H9 (cell line): Measurements from ENCODE around the gene CHRDL1. TPM values are rescaled to one million over a fixed set of nuclear protein-coding genes. Genes with fewer than 3 reads are reported as not detected.

Experiments used
- DNase-seq: peaks from one replicate; pipeline ENCODE4 v3.0.0-alpha.2; 2017
- H2AFZ ChIP-seq: one replicate; pipeline ENCODE4 v1.6.1; 2013; ENCODE audit warnings: mild to moderate bottlenecking, low read length, control low read depth, moderate library complexity
- H2AK5ac ChIP-seq: 2 replicates; pipeline ENCODE4 v1.6.1; 2013; ENCODE audit warnings: low read length, control low read depth, mixed read lengths; ENCODE audit not compliant: insufficient read length
- H2BK120ac ChIP-seq: one replicate; pipeline ENCODE4 v1.6.1; 2013; ENCODE audit warnings: low read depth, mild to moderate bottlenecking, low read length, control low read depth, inconsistent platforms; ENCODE audit not compliant: poor library complexity, severe bottlenecking
- H2BK12ac ChIP-seq: 2 replicates; pipeline ENCODE4 v1.6.1; 2013; ENCODE audit warnings: low read length, control low read depth, mixed read lengths, low read depth; ENCODE audit not compliant: insufficient read length
- H2BK15ac ChIP-seq: 2 replicates; pipeline ENCODE4 v1.6.1; 2013; ENCODE audit warnings: low read depth, low read length, control low read depth
- H2BK20ac ChIP-seq: one replicate; pipeline ENCODE4 v1.6.1; 2013; ENCODE audit warnings: low read depth, mild to moderate bottlenecking, low read length, control low read depth, inconsistent platforms; ENCODE audit not compliant: poor library complexity, severe bottlenecking
- H2BK5ac ChIP-seq: 2 replicates; pipeline ENCODE4 v1.6.1; 2013; ENCODE audit warnings: low read length, control low read depth, mixed read lengths; ENCODE audit not compliant: insufficient read length
- H3K14ac ChIP-seq: 2 replicates; pipeline ENCODE4 v1.6.1; 2013; ENCODE audit warnings: low read length, control low read depth; ENCODE audit not compliant: insufficient read depth
- H3K18ac ChIP-seq: 2 replicates; pipeline ENCODE4 v1.6.1; 2013; ENCODE audit warnings: low read depth, mild to moderate bottlenecking, mixed read lengths, low read length, control low read depth; ENCODE audit not compliant: insufficient read length
- H3K23ac ChIP-seq: 2 replicates; pipeline ENCODE4 v1.6.1; 2013; ENCODE audit warnings: low read length, control low read depth, mixed read lengths, low read depth; ENCODE audit not compliant: insufficient read length
- H3K23me2 ChIP-seq: 2 replicates; pipeline ENCODE4 v1.6.1; 2013; ENCODE audit warnings: low read depth, mild to moderate bottlenecking, mixed read lengths, low read length, control low read depth; ENCODE audit not compliant: insufficient read length, poor library complexity, severe bottlenecking
- H3K27ac ChIP-seq: 2 replicates; pipeline ENCODE4 v1.5.1; 2013; ENCODE audit warnings: low read length, control low read depth, mixed read lengths, low read depth; ENCODE audit not compliant: insufficient read length
- H3K27me3 ChIP-seq: 2 replicates; pipeline ENCODE4 v1.6.1; 2013; ENCODE audit warnings: low read length, control low read depth, inconsistent platforms; ENCODE audit not compliant: insufficient read depth
- H3K4ac ChIP-seq: 2 replicates; pipeline ENCODE4 v1.6.1; 2013; ENCODE audit warnings: low read depth, mild to moderate bottlenecking, control low read depth, inconsistent platforms, low read length, moderate library complexity
- H3K4me1 ChIP-seq: 2 replicates; pipeline ENCODE4 v1.6.1; 2013; ENCODE audit warnings: low read length, control low read depth, inconsistent platforms; ENCODE audit not compliant: insufficient read depth
- H3K4me2 ChIP-seq: 2 replicates; pipeline ENCODE4 v1.6.1; 2013; ENCODE audit warnings: low read length, control low read depth, mixed read lengths; ENCODE audit not compliant: insufficient read length, insufficient read depth
- H3K56ac ChIP-seq: 2 replicates; pipeline ENCODE4 v1.6.1; 2013; ENCODE audit warnings: low read depth, mild to moderate bottlenecking, mixed read lengths, low read length, control low read depth; ENCODE audit not compliant: insufficient read length
- H3K79me1 ChIP-seq: 2 replicates; pipeline ENCODE4 v1.6.1; 2013; ENCODE audit warnings: low read depth, mild to moderate bottlenecking, moderate library complexity, low read length, control low read depth, inconsistent platforms; ENCODE audit not compliant: insufficient read depth, poor library complexity, severe bottlenecking
- H3K79me2 ChIP-seq: 2 replicates; pipeline ENCODE4 v1.6.1; 2013; ENCODE audit warnings: low read length, control low read depth, inconsistent platforms; ENCODE audit not compliant: insufficient read depth
- H3K9ac ChIP-seq: 2 replicates; pipeline ENCODE4 v1.6.1; 2013; ENCODE audit warnings: low read length, control low read depth, mixed read lengths; ENCODE audit not compliant: insufficient read length; ENCODE audit errors: extremely low read depth
- H3K9me3 ChIP-seq: one replicate; pipeline ENCODE4 v1.6.1; 2013; ENCODE audit warnings: low read depth, low read length, inconsistent platforms; ENCODE audit not compliant: control insufficient read depth
- H3T11ph ChIP-seq: one replicate; pipeline ENCODE4 v1.6.1; 2013; ENCODE audit warnings: mild to moderate bottlenecking, low read length, control low read depth, inconsistent platforms
- H4K20me1 ChIP-seq: one replicate; pipeline ENCODE4 v1.6.1; 2013; ENCODE audit not compliant: control insufficient read depth, insufficient read length, insufficient read depth
- H4K5ac ChIP-seq: 2 replicates; pipeline ENCODE4 v1.6.1; 2013; ENCODE audit warnings: low read depth, mild to moderate bottlenecking, mixed read lengths, low read length, control low read depth; ENCODE audit not compliant: insufficient read length
- H4K8ac ChIP-seq: replicated peaks from 2 replicates; pipeline ENCODE4 v1.6.1; 2013; ENCODE audit warnings: low read length, control low read depth, mixed read lengths, low read depth; ENCODE audit not compliant: insufficient read length
- H4K91ac ChIP-seq: 2 replicates; pipeline ENCODE4 v1.6.1; 2013; ENCODE audit warnings: low read depth, mild to moderate bottlenecking, moderate library complexity, mixed read lengths, low read length, control low read depth; ENCODE audit not compliant: insufficient read length
- H3K27ac Mint-ChIP-seq, 3 experiments: 2 replicates in 2 of 3; 3 replicates in 1 of 3; pipeline ENCODE4 v1.8.0; 2020 to 2021; ENCODE audit warnings: mixed read lengths in 3 of 3, mild to moderate bottlenecking in 1 of 3, moderate library complexity in 1 of 3
- H3K27me3 Mint-ChIP-seq: 2 replicates; pipeline ENCODE4 v1.8.0; 2021; ENCODE audit warnings: low read depth, mild to moderate bottlenecking, moderate library complexity, mixed read lengths
- H3K36me3 Mint-ChIP-seq, 3 experiments: 2 replicates in 2 of 3; 3 replicates in 1 of 3; pipeline ENCODE4 v1.8.0; 2020 to 2021; ENCODE audit warnings: low read depth in 3 of 3, mixed read lengths in 3 of 3; ENCODE audit not compliant: insufficient read depth in 1 of 3
- H3K4me1 Mint-ChIP-seq, 2 experiments: 2 replicates each; pipeline ENCODE4 v1.8.0; 2020; ENCODE audit warnings: mixed read lengths in 2 of 2
- H3K4me3 Mint-ChIP-seq, 2 experiments: 2 replicates in 1 of 2; 3 replicates in 1 of 2; pipeline ENCODE4 v1.8.0; 2020 to 2021; ENCODE audit warnings: mild to moderate bottlenecking in 2 of 2, mixed read lengths in 2 of 2, moderate library complexity in 1 of 2
- H3K9me3 Mint-ChIP-seq, 2 experiments: 2 replicates in 1 of 2; 3 replicates in 1 of 2; pipeline ENCODE4 v1.8.0; 2020; ENCODE audit warnings: mild to moderate bottlenecking in 2 of 2, mixed read lengths in 2 of 2, moderate library complexity in 1 of 2
- CTCF ChIP-seq: fragments of 200-600 bp; sonication (generic); conservative IDR thresholded peaks from 3 replicates; pipeline ENCODE4 v1.8.0; 2021; ENCODE audit warnings: antibody characterized with exemption, mild to moderate bottlenecking
- WGBS: extraction: QIAGEN DNeasy Blood & Tissue Kit; methylation state at CpG from one replicate; pipeline ENCODE4 v1.1.7; 2013; ENCODE audit warnings: missing lambda C conversion rate, low lambda C conversion rate, mixed read lengths; ENCODE audit not compliant: insufficient read length; ENCODE audit errors: extremely low coverage; 5-methylcytosine and 5-hydroxymethylcytosine counted together
- total RNA-seq: library from RNA; stranded (reverse); gene quantifications from 2 replicates; pipeline ENCODE4 v1.2.1, GENCODE V29; 2021

Gene CHRDL1
- total RNA-seq, 1 experiment from 2014 or later: 11.8 TPM

- no peak overlapping the region for H3K27ac Mint-ChIP-seq
- Histone ChIP-seq H3K79me1 (no peaks in the 10 kb centered on the region), H4K91ac (no peak overlapping the region), H2BK20ac (no peak overlapping the region), H3K9me3 (no peaks in the 10 kb centered on the region), H4K8ac (no peak overlapping the region), H2BK120ac (no peak overlapping the region), H3K4me1 (no peaks in the 10 kb centered on the region), H3K4ac (no peak overlapping the region), H2AFZ (no peak overlapping the region), H2BK12ac (no peak overlapping the region), H3K27me3 (no peaks in the 10 kb centered on the region), H3K4me2 (no peak overlapping the region), H2BK15ac (no peak overlapping the region), H3T11ph (no peak overlapping the region), H3K9ac (no peak overlapping the region), H4K5ac (no peak overlapping the region), H2BK5ac (no peak overlapping the region), H3K18ac (no peak overlapping the region), H3K23ac (no peak overlapping the region), H3K79me2 (no peaks in the 10 kb centered on the region), H3K14ac (no peak overlapping the region), H4K20me1 (no peaks in the 10 kb centered on the region), H3K56ac (no peak overlapping the region), H2AK5ac (no peak overlapping the region), H3K23me2 (no peaks in the 10 kb centered on the region), H3K27ac (no peak overlapping the region)
- TF ChIP-seq CTCF: no peak
- H3K4me3 Mint-ChIP-seq: no peak overlapping the region
- peaks cover 1 to 3% of the 10 kb centered on the region in 2 experiments; a peak in 4 of 5 replicates for H3K9me3 Mint-ChIP-seq
- H3K36me3 Mint-ChIP-seq: peaks cover 4 to 7% (median 6%) of the 10 kb centered on the region in 3 experiments; a peak in 5 of 7 replicates
- DNase-seq: no peak
- no peaks in the 10 kb centered on the region for H3K27me3 Mint-ChIP-seq
- H3K4me1 Mint-ChIP-seq: no peaks in the 10 kb centered on the region
- no CpG with 5 or more reads among the region's 7 CpGs for WGBS
Measured at GRCh38 chrX:110758781-110759422, 36.7 kb downstream of the CHRDL1 start.
